GM10248 (cell line): ENCODE measurements around the gene PRKCA.

ENCODE experiments used
- CTCF ChIA-PET: fragments of 300-600 bp; sonication (Branson Sonifier 250); formaldehyde crosslinking; extraction: SDS; loops from one replicate; lab custom pipeline; 2021; ENCODE audit warnings: antibody characterized with exemption; lab: Yijun Ruan, JAX
- POLR2A ChIA-PET: fragments of 350-650 bp; sonication (Branson Sonifier 250); formaldehyde crosslinking; extraction: SDS; loops from one replicate; lab custom pipeline; 2020; ENCODE audit warnings: antibody characterized with exemption; lab: Yijun Ruan, JAX
- DNase-seq: peaks from one replicate; pipeline ENCODE4 v3.0.0; 2012; ENCODE audit errors: extremely low spot score
- CTCF ChIP-seq: IDR thresholded peaks from 2 replicates; pipeline ENCODE4 v1.5.1; 2012; ENCODE audit warnings: mild to moderate bottlenecking, low read depth; ENCODE audit errors: extremely low read depth, missing control alignments, control extremely low read depth

PRKCA gene

GRCh38 chr17:66584927-66585326, 282.5 kb downstream of the PRKCA start:
- no peak for TF ChIP-seq CTCF
- POLR2A ChIA-PET, result interaction anchor here (0.7 kb wide), 1 partner anchor 182 kb away, joined by 3 read pairs; no protein-coding TSS in a partner anchor
- no peak for DNase-seq
- CTCF ChIA-PET, result interaction anchor here (1.4 kb wide), 1 partner anchor 17 kb away, joined by 3 read pairs; no protein-coding TSS in a partner anchor

GRCh38 chr17:66585472-66585871, 283.1 kb downstream of the PRKCA start:
- TF ChIP-seq CTCF, result no peak
- CTCF ChIA-PET, result interaction anchor here (1.4 kb wide), 1 partner anchor 17 kb away, joined by 3 read pairs; no protein-coding TSS in a partner anchor
- DNase-seq, result no peak
- POLR2A ChIA-PET, result no interaction called here

GRCh38 chr17:66589892-66590291, 287.5 kb downstream of the PRKCA start:
- no peak for TF ChIP-seq CTCF
- no peak for DNase-seq
- ChIA-PET POLR2A (no interaction called here), CTCF (no interaction called here)

GRCh38 chr17:66593116-66593515, 290.7 kb downstream of the PRKCA start:
- POLR2A ChIA-PET, result no interaction called here
- DNase-seq, result no peak
- no peak for TF ChIP-seq CTCF
- CTCF ChIA-PET, result no interaction called here

- no peak for TF ChIP-seq CTCF
- POLR2A ChIA-PET, result no interaction called here
- CTCF ChIA-PET, result no interaction called here
- no peak for DNase-seq
Observed at GRCh38 chr17:66595893-66596292, 293.5 kb downstream of the PRKCA start.

GRCh38 chr17:66602659-66603384, 300.4 kb downstream of the PRKCA start:
- no peak for TF ChIP-seq CTCF
- ChIA-PET CTCF (no interaction called here), POLR2A (no interaction called here)
- no peak for DNase-seq
